Ovary (tissue), 9 donors: Measurements from ENCODE around the gene CEP68. TPM values are rescaled to one million over a fixed set of nuclear protein-coding genes. Genes with fewer than 3 reads are reported as not detected.
"Not testable (repeated sequence)": the region's sequence is repeated elsewhere in the genome, so short reads cannot be mapped to it uniquely, and the experiment has no call there.

Experiments used
- DNase-seq, 5 donors: peaks; one replicate each; pipeline ENCODE4 v3.0.0-alpha.2; 2019 to 2020
- H3K27ac ChIP-seq, 2 donors: fragments of 200-600 bp; one replicate each; pipeline versions ENCODE4 v1.5.1 to v1.8.0; 2019 to 2022
- H3K27me3 ChIP-seq: fragments of 200-600 bp; one replicate; pipeline ENCODE4 v1.8.0; 2022
- H3K36me3 ChIP-seq: fragments of 200-600 bp; sonication (generic); one replicate; pipeline ENCODE4 v1.5.1; 2019
- H3K4me1 ChIP-seq: one replicate; pipeline ENCODE4 v1.8.1; 2013; ENCODE audit warnings: mild to moderate bottlenecking, moderate library complexity; ENCODE audit not compliant: insufficient read depth
- H3K4me3 ChIP-seq: fragments of 200-600 bp; sonication (generic); one replicate; pipeline ENCODE4 v1.5.1; 2017
- H3K9me3 ChIP-seq, 2 donors: fragments of 200-600 bp in 1 of 2; sonication (generic) in 1 of 2; one replicate each; pipeline versions ENCODE4 v1.5.1 to v1.8.1; 2013 to 2019; ENCODE audit warnings: mild to moderate bottlenecking in 1 of 2, moderate library complexity in 1 of 2
- CTCF ChIP-seq, 3 donors: fragments of 450-650 bp in 2 of 3; fragments of 200-600 bp in 1 of 3; IDR thresholded peaks; one replicate each; pipeline versions ENCODE4 v1.5.1 to v1.8.0; 2016 to 2022; ENCODE audit warnings: antibody characterized with exemption in 3 of 3, mild to moderate bottlenecking in 1 of 3
- EP300 ChIP-seq: sonication (generic); formaldehyde crosslinking; IDR thresholded peaks from one replicate; pipeline ENCODE4 v1.6.1; 2017; ENCODE audit warnings: antibody characterized with exemption
- POLR2A ChIP-seq: fragments of 450-650 bp; IDR thresholded peaks from one replicate; pipeline ENCODE4 v1.6.1; 2017; ENCODE audit warnings: antibody characterized with exemption, mild to moderate bottlenecking, moderate library complexity
- WGBS, 3 donors: extraction: QIAGEN DNeasy Blood & Tissue Kit in 1 of 3; methylation state at CpG; one replicate each; pipeline versions ENCODE4 v1.1.5 to v1.1.7; 2013 to 2017; 5-methylcytosine and 5-hydroxymethylcytosine counted together
- intact Hi-C, 4 donors: fragments of 100-400 bp; cut with DNase I; formaldehyde crosslinking; loops; one replicate each; pipeline versions ENCODE4 v1.11.0 to v1.15.1; 2022 to 2023
- polyA plus RNA-seq, 2 donors: library from polyadenylated mRNA; stranded (reverse); fragments of 200-250 nt in 1 of 2; fragments of 350-450 nt in 1 of 2; fragmentation: Illumina TruSeq in 1 of 2; extraction: RNeasy Lipid Tissue Mini Kit (QIAGEN cat#74804) in 1 of 2; gene quantifications; one replicate each; pipeline ENCODE4 v1.2.3, GENCODE V29; 2013 to 2014
- total RNA-seq, 7 donors: library from RNA; depleted of rRNA in 2 of 7; stranded (reverse); fragments of >200 nt in 2 of 7; fragmentation: NEBNext Ultra II Directional in 3 of 7; extraction: Animal tissue kit (Norgen Biotek cat#: 25700) in 3 of 7; gene quantifications; one replicate each; pipeline versions ENCODE4 v1.1.0 to v1.2.4, GENCODE V29; 2016 to 2023
- donor health status: DM: no; HTN: no; CAD: no; lungs with moderate emphysema.
- donor health status: DM: no; HTN: no; CAD: no.
- donor health status: Bipolar disorder and iron deficiency.
- donor health status: DM: yes; HTN: yes; CAD: no.
- donor health status: DM: no; HTN: no; CAD: no.
- donor health status: DM: yes; HTN: yes; CAD: no.

CEP68 gene
- total and polyA plus RNA-seq, 9 donors = 13.7 to 31.6 (median 28.0) TPM

DNA sequence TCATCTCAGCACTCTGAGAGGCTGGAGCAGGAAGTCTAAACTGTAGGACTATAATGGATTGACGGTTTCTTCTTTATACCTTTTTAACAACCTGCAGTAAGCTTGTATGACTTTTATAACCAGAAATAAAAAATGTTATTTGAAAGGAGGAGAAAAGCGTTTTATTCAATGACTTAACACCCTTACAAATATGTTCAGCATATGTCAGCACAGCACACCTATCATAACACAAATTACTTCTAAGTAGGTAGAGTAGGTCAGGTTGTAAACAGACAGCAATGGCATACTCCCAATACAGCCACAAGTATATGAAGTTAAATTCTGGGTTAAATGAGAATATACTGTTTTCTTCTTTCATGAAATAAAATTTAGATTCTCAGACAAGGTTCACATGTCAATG lies 57.6 kb downstream of the CEP68 start:
- no peak for TF ChIP-seq POLR2A
- no peak for TF ChIP-seq EP300
- WGBS, 3 donors = 61 to 68% (median 66%) methylated on average over 2 of the region's 2 CpGs
- no peaks in the 10 kb centered on the region for H3K36me3 ChIP-seq
- DNase-seq = no peak
- no peak overlapping the region for H3K27ac ChIP-seq
- H3K27me3 ChIP-seq = no peaks in the 10 kb centered on the region
- H3K4me1 ChIP-seq = peaks cover 8% of the 10 kb centered on the region
- intact Hi-C loops = no loop called here
- H3K4me3 ChIP-seq = no peak overlapping the region
- H3K9me3 ChIP-seq = no peaks in the 10 kb centered on the region

- TF ChIP-seq POLR2A (no peak), EP300 (no peak), CTCF (IDR thresholded peaks at IDR 0.05) (no peak)
- Histone ChIP-seq H3K27ac (no peak overlapping the region), H3K4me3 (no peak overlapping the region), H3K27me3 (no peaks in the 10 kb centered on the region), H3K36me3 (no peaks in the 10 kb centered on the region), H3K9me3 (no peaks in the 10 kb centered on the region), H3K4me1 (peaks cover 12% of the 10 kb centered on the region)
- DNase-seq = no peak
- intact Hi-C loops = loop anchor here in 1 of 4 donors (5.0 kb wide), 1 partner anchor 33 kb away; no protein-coding TSS in a partner anchor
Observed at GRCh38 chr2:65114921-65115320, 58.7 kb downstream of the CEP68 start.

DNA sequence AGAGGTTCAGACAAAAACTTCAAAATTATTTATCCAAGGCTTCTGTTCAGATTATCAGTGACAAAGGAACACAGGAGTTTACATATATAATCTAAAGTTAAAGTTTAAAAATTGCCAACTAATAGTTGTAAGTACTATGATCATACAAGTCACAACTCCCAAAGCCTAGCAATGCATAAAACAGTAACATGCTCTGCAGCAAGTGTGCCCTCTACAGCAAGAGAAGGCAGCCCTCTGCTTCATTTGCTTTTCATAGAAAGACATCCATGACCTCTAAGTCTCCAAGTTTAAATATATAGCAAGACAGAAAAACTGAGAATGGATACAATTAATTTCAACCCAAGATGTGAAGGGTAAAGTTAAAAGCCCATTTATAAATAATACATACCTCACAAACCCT lies 60.4 kb downstream of the CEP68 start:
- H3K4me3 ChIP-seq = no peak overlapping the region
- H3K9me3 ChIP-seq = no peaks in the 10 kb centered on the region
- TF ChIP-seq EP300 (no peak), POLR2A (no peak), CTCF (IDR thresholded peaks at IDR 0.05) (no peak)
- no peaks in the 10 kb centered on the region for H3K27me3 ChIP-seq
- H3K27ac ChIP-seq = no peak overlapping the region
- H3K4me1 ChIP-seq = peaks cover 13% of the 10 kb centered on the region
- intact Hi-C loops = loop anchor here in 1 of 4 donors (5.0 kb wide), 1 partner anchor 34 kb away; no protein-coding TSS in a partner anchor
- no peaks in the 10 kb centered on the region for H3K36me3 ChIP-seq
- no peak for DNase-seq

DNA sequence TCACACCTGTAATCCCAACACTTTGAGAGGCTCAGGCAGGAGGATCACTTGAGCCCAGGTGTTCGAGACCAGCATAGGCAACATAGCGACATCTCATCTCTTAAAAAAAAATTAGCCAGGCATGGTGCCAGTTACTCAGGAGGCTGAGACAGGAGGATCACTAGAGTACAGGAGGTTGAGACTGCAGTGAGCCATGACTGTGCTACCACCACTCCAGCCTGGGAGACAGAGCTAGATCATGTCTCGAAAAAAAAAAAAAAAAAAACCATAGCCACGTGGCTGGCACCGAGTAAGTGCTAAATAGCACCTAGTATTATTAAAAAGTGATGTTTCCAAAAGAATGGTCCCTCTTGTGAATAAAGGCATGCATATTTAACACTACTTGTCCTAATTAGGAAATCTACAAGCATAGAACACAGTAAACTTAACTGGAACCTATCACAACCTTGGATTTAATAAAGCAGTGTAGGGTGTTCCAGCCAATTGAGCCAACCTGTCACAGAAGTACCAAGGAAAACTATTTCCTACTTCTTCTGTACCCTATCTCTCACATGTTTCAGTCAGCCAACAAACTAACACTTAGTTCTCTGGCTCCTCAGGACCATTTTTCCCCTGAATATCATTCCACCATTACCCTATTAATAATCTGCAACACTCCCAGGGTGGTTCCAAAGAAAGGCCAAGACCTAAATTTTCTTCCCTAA lies 64.9 kb downstream of the CEP68 start:
- TF ChIP-seq EP300 = no peak
- Histone ChIP-seq H3K36me3 (no peaks in the 10 kb centered on the region), H3K27me3 (no peaks in the 10 kb centered on the region), H3K9me3 (no peaks in the 10 kb centered on the region), H3K4me3 (no peak overlapping the region), H3K4me1 (peaks cover 17% of the 10 kb centered on the region), H3K27ac (no peak overlapping the region)
- intact Hi-C loops = loop anchor here in 1 of 4 donors (10.0 kb wide), 1 partner anchor 46 kb away; no protein-coding TSS in a partner anchor
- DNase-seq = no peak
- WGBS, 3 donors = 68 to 73% (median 72%) methylated on average over 5 of the region's 5 CpGs

DNA sequence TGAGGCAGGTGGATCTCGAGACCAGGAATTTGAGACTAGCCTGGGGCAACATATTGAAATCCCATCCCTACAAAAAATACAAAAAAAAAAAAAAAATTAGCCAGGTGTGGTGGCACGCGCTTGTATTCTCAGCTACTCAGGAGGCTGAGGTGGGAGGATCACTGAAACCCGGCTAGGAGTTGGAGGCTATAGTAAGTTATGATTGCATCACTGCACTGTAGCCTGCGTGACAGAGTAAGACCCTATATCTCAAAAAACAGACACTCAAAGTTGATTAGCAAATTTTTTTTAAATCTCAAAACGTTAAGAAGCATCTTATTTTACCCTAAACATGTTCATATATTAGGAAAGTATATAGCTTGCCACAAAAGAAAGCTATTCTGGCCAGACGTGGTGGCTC lies 66.1 kb downstream of the CEP68 start:
- intact Hi-C loops = loop anchor here in 1 of 4 donors (10.0 kb wide), 1 partner anchor 48 kb away; no protein-coding TSS in a partner anchor
- no peak for DNase-seq
- Histone ChIP-seq H3K27me3 (no peaks in the 10 kb centered on the region), H3K27ac (no peak overlapping the region), H3K4me1 (peaks cover 18% of the 10 kb centered on the region), H3K36me3 (no peaks in the 10 kb centered on the region), H3K4me3 (no peak overlapping the region), H3K9me3 (no peaks in the 10 kb centered on the region)
- no peak for TF ChIP-seq CTCF (IDR thresholded peaks at IDR 0.05)
- no peak for TF ChIP-seq POLR2A
- TF ChIP-seq EP300 = no peak
- WGBS, 3 donors = 82 to 85% (median 83%) methylated on average over 7 of the region's 7 CpGs

DNA sequence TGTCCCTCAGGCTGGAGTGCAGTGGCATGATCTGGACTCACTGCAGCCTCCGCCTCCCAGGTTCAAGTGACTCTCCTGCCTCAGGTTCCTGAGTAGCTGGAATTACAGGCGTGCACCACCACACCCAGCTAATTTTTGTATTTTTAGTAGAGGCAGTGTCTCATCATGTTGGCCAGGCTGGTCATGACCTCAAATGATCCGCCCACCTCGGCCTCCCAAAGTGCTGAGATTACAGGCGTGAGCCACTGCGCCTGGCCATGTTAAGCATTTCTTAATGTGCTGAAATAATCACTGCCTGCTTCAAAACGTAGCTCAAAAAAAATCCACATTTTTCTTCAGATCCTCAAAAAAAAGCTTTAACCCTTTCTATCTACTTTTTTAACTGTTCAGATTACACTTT lies 69.2 kb downstream of the CEP68 start:
- intact Hi-C loops = loop anchor here in 1 of 4 donors (10.0 kb wide), 1 partner anchor 51 kb away; no protein-coding TSS in a partner anchor
- DNase-seq = peak in 1 of 5 donors; percentile 48
- H3K27ac ChIP-seq, H3K36me3 ChIP-seq, H3K4me3 ChIP-seq, H3K9me3 ChIP-seq, H3K27me3 ChIP-seq: not testable (repeated sequence)
- H3K4me1 ChIP-seq = peaks cover 14% of the 10 kb centered on the region
- 28 to 45% (median 34%) methylated on average over 7 of the region's 7 CpGs for WGBS, 3 donors
